HCT116 (cell line): ENCODE measurements around the gene OR2AT4. TPM values are rescaled to one million over a fixed set of nuclear protein-coding genes. Genes with fewer than 3 reads are reported as not detected.

Experiments
- ATAC-seq: fragments of 200-7000 bp; cut with Tn5 transposase; 2 replicates; pipeline ENCODE4 v1.9.1; 2020; ENCODE audit warnings: mild to moderate bottlenecking, moderate library complexity
- BruUV-seq: library from RNA; stranded (reverse); fragments of 400-500 nt; replicated peaks from 2 replicates; lab custom pipeline; 2021; lab: Mats Ljungman, UMichigan
- CTCF ChIA-PET: fragments of 300-600 bp; sonication (Branson Sonifier 250); formaldehyde crosslinking; loops from one replicate; lab custom pipeline; 2021; ENCODE audit warnings: antibody characterized with exemption; lab: Charles Lee
- POLR2A ChIA-PET: fragments of 300-600, 350-600 bp; sonication (Branson Sonifier 250); formaldehyde crosslinking; loops from one replicate; lab custom pipeline; 2021; ENCODE audit warnings: antibody characterized with exemption; lab: Charles Lee
- RAD21 ChIA-PET, 2 experiments: fragments of 300-600 bp; sonication (Branson Sonifier 250); formaldehyde crosslinking; loops; one replicate each; lab custom pipeline; 2023; ENCODE audit warnings: low total read pairs in 2 of 2; ENCODE audit not compliant: uncharacterized antibody in 2 of 2, unreplicated experiment in 2 of 2, low non-redundant PET in 1 of 2; lab: Charles Lee
- DNase-seq: peaks from one replicate; pipeline ENCODE4 v3.0.0-alpha.2; 2010; ENCODE audit warnings: low read depth, low spot score
- H2AFZ ChIP-seq: fragments of 200-600 bp; shearing (Covaris generic), sonication (generic); 2 replicates; pipeline ENCODE4 v1.6.1; 2017; ENCODE audit warnings: low read depth, mixed run types, mixed read lengths, antibody characterized with exemption, low read length; ENCODE audit not compliant: poor library complexity, severe bottlenecking
- H3K27ac ChIP-seq: 2 replicates; pipeline ENCODE4 v1.5.1; 2012; ENCODE audit warnings: low read depth, low read length
- H3K27me3 ChIP-seq: fragments of 200-600 bp; sonication (generic); 2 replicates; pipeline ENCODE4 v1.6.1; 2016; ENCODE audit warnings: mixed run types, low read length, mixed read lengths; ENCODE audit not compliant: insufficient read depth
- H3K36me3 ChIP-seq, 2 experiments: fragments of 200-500 bp in 1 of 2; fragments of 200-600 bp in 1 of 2; sonication (Bioruptor generic) in 1 of 2; sonication (generic) in 1 of 2; 2 replicates each; pipeline versions ENCODE4 v1.5.1 to v1.6.1; 2014 to 2016; ENCODE audit warnings: low read length in 2 of 2, inconsistent platforms in 1 of 2, mixed read lengths in 1 of 2, mixed run types in 1 of 2; ENCODE audit not compliant: insufficient read depth in 2 of 2, control insufficient read depth in 1 of 2
- H3K4me1 ChIP-seq, 2 experiments: fragments of 200-600 bp in 1 of 2; sonication (generic) in 1 of 2; 2 replicates each; pipeline versions ENCODE4 v1.5.1 to v1.6.1; 2012 to 2017; ENCODE audit warnings: low read length in 2 of 2, inconsistent platforms in 1 of 2, mild to moderate bottlenecking in 1 of 2, mixed read lengths in 1 of 2, mixed run types in 1 of 2, moderate library complexity in 1 of 2; ENCODE audit not compliant: insufficient read depth in 2 of 2, control insufficient read depth in 1 of 2
- H3K4me2 ChIP-seq: fragments of 200-600 bp; sonication (generic); 2 replicates; pipeline ENCODE4 v1.6.1; 2017; ENCODE audit warnings: mixed run types, low read length, mixed read lengths
- H3K4me3 ChIP-seq, 2 experiments: fragments of 200-600 bp in 1 of 2; sonication (generic) in 1 of 2; replicated peaks in 1 of 2; 2 replicates each; pipeline ENCODE4 v1.5.1; 2011 to 2016; ENCODE audit warnings: low read length in 2 of 2, control low read depth in 1 of 2, low read depth in 1 of 2, mild to moderate bottlenecking in 1 of 2, mixed read lengths in 1 of 2, mixed run types in 1 of 2
- H3K79me2 ChIP-seq: fragments of 200-600 bp; sonication (generic); 2 replicates; pipeline ENCODE4 v1.6.1; 2017; ENCODE audit warnings: mild to moderate bottlenecking, mixed run types, low read length, moderate library complexity, mixed read lengths; ENCODE audit not compliant: insufficient read depth
- H3K9ac ChIP-seq: fragments of 200-600 bp; sonication (generic); 2 replicates; pipeline ENCODE4 v1.6.1; 2016; ENCODE audit warnings: low read length, mixed read lengths
- H3K9me2 ChIP-seq: fragments of 200-600 bp; sonication (generic), shearing (Covaris generic); 2 replicates; pipeline ENCODE4 v1.6.1; 2017; ENCODE audit warnings: mixed run types, mild to moderate bottlenecking, moderate library complexity; ENCODE audit not compliant: insufficient read depth
- H3K9me3 ChIP-seq, 2 experiments: fragments of 200-500 bp in 1 of 2; fragments of 200-600 bp in 1 of 2; sonication (Bioruptor generic) in 1 of 2; sonication (generic) in 1 of 2; 2 replicates each; pipeline ENCODE4 v1.6.1; 2014 to 2017; ENCODE audit warnings: low read length in 2 of 2, mixed read lengths in 2 of 2, inconsistent platforms in 1 of 2, low read depth in 1 of 2, mild to moderate bottlenecking in 1 of 2, mixed run types in 1 of 2, moderate library complexity in 1 of 2; ENCODE audit not compliant: control insufficient read depth in 1 of 2, insufficient read depth in 1 of 2
- H4K20me1 ChIP-seq: fragments of 200-600 bp; sonication (generic), shearing (Covaris generic); 2 replicates; pipeline ENCODE4 v1.6.1; 2017; ENCODE audit warnings: mixed run types, mild to moderate bottlenecking, moderate library complexity; ENCODE audit not compliant: insufficient read depth
- CEBPB ChIP-seq: IDR thresholded peaks from 2 replicates; pipeline ENCODE4 v1.6.1; 2012; ENCODE audit warnings: low read depth
- ELF1 ChIP-seq: IDR thresholded peaks from 2 replicates; pipeline ENCODE4 v1.6.1; 2012; ENCODE audit warnings: low read depth, borderline replicate concordance
- EZH2phosphoT487 ChIP-seq: fragments of 200-600 bp; IDR thresholded peaks from 2 replicates; pipeline ENCODE4 v1.6.1; 2018; ENCODE audit warnings: antibody characterized with exemption, borderline replicate concordance
- POLR2A ChIP-seq: IDR thresholded peaks from 2 replicates; pipeline ENCODE4 v1.7.0; 2011; ENCODE audit warnings: borderline replicate concordance; ENCODE audit not compliant: insufficient read depth, insufficient read length; ENCODE audit errors: extremely low read depth
- POLR2AphosphoS5 ChIP-seq: IDR thresholded peaks from 2 replicates; pipeline ENCODE4 v1.6.1; 2011; ENCODE audit warnings: mild to moderate bottlenecking, low read depth, low read length, moderate library complexity
- RAD21 ChIP-seq: IDR thresholded peaks from 2 replicates; pipeline ENCODE4 v1.6.1; 2012; ENCODE audit warnings: low read depth, mild to moderate bottlenecking
- SIN3A ChIP-seq: IDR thresholded peaks from 2 replicates; pipeline ENCODE4 v1.6.1; 2012; ENCODE audit warnings: low read depth
- SRF ChIP-seq: IDR thresholded peaks from 2 replicates; pipeline ENCODE4 v1.6.1; 2012; ENCODE audit warnings: low read depth
- TCF7L2 ChIP-seq: IDR thresholded peaks from 2 replicates; pipeline ENCODE4 v1.7.0; 2011; ENCODE audit warnings: borderline replicate concordance, inconsistent platforms; ENCODE audit not compliant: insufficient read depth, insufficient read length; ENCODE audit errors: extremely low read depth
- YY1 ChIP-seq: IDR thresholded peaks from 2 replicates; pipeline ENCODE4 v1.6.1; 2011; ENCODE audit warnings: low read length, low read depth, moderate library complexity, mild to moderate bottlenecking; ENCODE audit not compliant: insufficient replicate concordance; ENCODE audit errors: extremely low read depth
- ZFX ChIP-seq: fragments of 450-650 bp; IDR thresholded peaks from 2 replicates; pipeline ENCODE4 v1.6.1; 2017
- ZNF274 ChIP-seq: fragments of 200-500 bp; sonication (Bioruptor generic); IDR thresholded peaks from 2 replicates; pipeline ENCODE4 v1.6.1; 2014; ENCODE audit warnings: mild to moderate bottlenecking, low read depth, low read length, inconsistent platforms
- intact Hi-C: fragments of 100-400 bp; cut with micrococcal nuclease; formaldehyde crosslinking; loops from 2 replicates; pipeline ENCODE4 v1.10.0; 2022
- total RNA-seq: library from RNA; stranded (reverse); gene quantifications from one replicate; pipeline ENCODE4 v1.2.1, GENCODE V29; 2021; ENCODE audit not compliant: unreplicated experiment
- TF ChIP-seq, protein P1 (sequence below), 3 experiments: fragments of 200-600 bp in 1 of 3; sonication (generic) in 1 of 3; IDR thresholded peaks in 2 of 3; conservative IDR thresholded peaks in 1 of 3; 2 replicates each; pipeline ENCODE4 v1.5.1; 2012 to 2017; ENCODE audit warnings: low read depth in 2 of 3, low read length in 2 of 3, antibody characterized with exemption in 1 of 3, borderline replicate concordance in 1 of 3, control low read depth in 1 of 3, mild to moderate bottlenecking in 1 of 3, mixed read lengths in 1 of 3, mixed run types in 1 of 3, moderate library complexity in 1 of 3; ENCODE audit not compliant: insufficient read depth in 1 of 3
- TF ChIP-seq, protein P2 (sequence below): IDR thresholded peaks from 2 replicates; pipeline ENCODE4 v1.6.1; 2012
- TF ChIP-seq, protein P3 (sequence below): IDR thresholded peaks from 2 replicates; pipeline ENCODE4 v1.6.1; 2012; ENCODE audit warnings: low read depth
- TF ChIP-seq, protein P4 (sequence below): IDR thresholded peaks from 2 replicates; pipeline ENCODE4 v1.6.1; 2012

The OR2AT4 gene
- total RNA-seq, 1 experiment from 2014 or later = not detected

DNA sequence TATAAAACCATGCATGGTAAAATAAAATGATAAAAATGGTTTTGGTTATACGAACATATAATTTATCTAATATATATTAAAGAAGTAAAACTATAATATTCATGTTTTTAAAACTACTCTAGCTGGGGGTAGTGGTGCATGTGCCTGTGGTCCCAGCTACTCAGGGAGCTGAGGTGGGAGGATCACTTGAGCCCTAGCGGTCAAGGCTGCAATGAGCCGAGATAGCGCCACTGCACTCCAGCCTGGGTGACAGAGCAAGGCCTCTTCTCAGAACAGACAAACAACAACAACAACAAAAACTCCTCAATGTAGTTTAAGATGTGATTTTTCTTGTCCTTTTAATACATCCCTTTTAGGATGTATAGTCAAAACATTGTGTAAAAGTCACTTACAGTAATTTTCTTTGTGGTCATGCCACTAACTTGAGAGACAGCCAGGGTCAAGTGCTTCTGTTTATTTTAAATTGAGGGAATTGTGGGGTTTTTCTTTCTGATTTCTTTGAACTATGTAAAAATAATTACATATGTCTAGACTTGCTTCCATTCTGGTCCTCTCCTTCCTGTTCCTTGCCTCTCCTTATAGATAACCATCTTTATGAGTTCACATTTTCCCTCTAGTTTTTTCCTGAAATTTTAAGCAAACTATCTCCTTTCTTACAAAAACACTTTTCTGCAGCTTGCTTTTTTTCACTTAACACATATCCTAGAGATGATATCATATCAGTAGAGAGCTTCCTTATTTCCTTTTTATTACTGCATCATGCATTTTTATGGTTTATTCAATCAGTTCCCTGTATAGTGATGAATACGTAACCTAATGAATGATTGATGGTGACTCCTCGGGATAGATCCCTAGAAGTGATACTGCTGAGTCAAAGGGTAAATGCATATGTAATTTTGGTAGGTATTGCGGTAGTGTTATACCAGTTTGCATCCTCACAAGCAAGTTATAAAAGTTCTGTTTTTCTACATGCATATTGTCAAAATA lies 9.1 kb downstream of the OR2AT4 start:
- Histone ChIP-seq H3K36me3 (no peaks in the 10 kb centered on the region), H3K4me2 (no peak overlapping the region), H2AFZ (no peak overlapping the region), H3K27ac (no peak overlapping the region), H3K9ac (no peak overlapping the region), H3K27me3 (no peaks in the 10 kb centered on the region), H3K9me2 (no peaks in the 10 kb centered on the region), H3K4me3 (no peak overlapping the region), H3K9me3 (peaks cover 0 to 5% of the 10 kb centered on the region in 2 experiments; a peak in 1 of 4 replicates), H4K20me1 (no peaks in the 10 kb centered on the region), H3K79me2 (no peaks in the 10 kb centered on the region), H3K4me1 (no peaks in the 10 kb centered on the region)
- ChIA-PET RAD21 (no interaction called here), CTCF (no interaction called here), POLR2A (no interaction called here)
- DNase-seq (no peak), ATAC-seq (no peak)
- TF ChIP-seq YY1 = no peak
- no peak for TF ChIP-seq SRF
- no peak for TF ChIP-seq EZH2phosphoT487
- no peak for TF ChIP-seq SIN3A
- no peak for TF ChIP-seq ZFX
- TF ChIP-seq, protein P1, sequence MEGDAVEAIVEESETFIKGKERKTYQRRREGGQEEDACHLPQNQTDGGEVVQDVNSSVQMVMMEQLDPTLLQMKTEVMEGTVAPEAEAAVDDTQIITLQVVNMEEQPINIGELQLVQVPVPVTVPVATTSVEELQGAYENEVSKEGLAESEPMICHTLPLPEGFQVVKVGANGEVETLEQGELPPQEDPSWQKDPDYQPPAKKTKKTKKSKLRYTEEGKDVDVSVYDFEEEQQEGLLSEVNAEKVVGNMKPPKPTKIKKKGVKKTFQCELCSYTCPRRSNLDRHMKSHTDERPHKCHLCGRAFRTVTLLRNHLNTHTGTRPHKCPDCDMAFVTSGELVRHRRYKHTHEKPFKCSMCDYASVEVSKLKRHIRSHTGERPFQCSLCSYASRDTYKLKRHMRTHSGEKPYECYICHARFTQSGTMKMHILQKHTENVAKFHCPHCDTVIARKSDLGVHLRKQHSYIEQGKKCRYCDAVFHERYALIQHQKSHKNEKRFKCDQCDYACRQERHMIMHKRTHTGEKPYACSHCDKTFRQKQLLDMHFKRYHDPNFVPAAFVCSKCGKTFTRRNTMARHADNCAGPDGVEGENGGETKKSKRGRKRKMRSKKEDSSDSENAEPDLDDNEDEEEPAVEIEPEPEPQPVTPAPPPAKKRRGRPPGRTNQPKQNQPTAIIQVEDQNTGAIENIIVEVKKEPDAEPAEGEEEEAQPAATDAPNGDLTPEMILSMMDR (IDR thresholded peaks at IDR 0.05 in 2 of 3, conservative IDR thresholded peaks at IDR 0.05 in 1 of 3; ENCODE audit: borderline replicate concordance in 1 of 3, insufficient read depth in 1 of 3, low read depth in 2 of 3, low read length in 2 of 3) = no peak
- TF ChIP-seq RAD21 = no peak
- TF ChIP-seq TCF7L2 = no peak
- TF ChIP-seq, protein P2, sequence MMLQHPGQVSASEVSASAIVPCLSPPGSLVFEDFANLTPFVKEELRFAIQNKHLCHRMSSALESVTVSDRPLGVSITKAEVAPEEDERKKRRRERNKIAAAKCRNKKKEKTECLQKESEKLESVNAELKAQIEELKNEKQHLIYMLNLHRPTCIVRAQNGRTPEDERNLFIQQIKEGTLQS = no peak
- TF ChIP-seq, protein P3, sequence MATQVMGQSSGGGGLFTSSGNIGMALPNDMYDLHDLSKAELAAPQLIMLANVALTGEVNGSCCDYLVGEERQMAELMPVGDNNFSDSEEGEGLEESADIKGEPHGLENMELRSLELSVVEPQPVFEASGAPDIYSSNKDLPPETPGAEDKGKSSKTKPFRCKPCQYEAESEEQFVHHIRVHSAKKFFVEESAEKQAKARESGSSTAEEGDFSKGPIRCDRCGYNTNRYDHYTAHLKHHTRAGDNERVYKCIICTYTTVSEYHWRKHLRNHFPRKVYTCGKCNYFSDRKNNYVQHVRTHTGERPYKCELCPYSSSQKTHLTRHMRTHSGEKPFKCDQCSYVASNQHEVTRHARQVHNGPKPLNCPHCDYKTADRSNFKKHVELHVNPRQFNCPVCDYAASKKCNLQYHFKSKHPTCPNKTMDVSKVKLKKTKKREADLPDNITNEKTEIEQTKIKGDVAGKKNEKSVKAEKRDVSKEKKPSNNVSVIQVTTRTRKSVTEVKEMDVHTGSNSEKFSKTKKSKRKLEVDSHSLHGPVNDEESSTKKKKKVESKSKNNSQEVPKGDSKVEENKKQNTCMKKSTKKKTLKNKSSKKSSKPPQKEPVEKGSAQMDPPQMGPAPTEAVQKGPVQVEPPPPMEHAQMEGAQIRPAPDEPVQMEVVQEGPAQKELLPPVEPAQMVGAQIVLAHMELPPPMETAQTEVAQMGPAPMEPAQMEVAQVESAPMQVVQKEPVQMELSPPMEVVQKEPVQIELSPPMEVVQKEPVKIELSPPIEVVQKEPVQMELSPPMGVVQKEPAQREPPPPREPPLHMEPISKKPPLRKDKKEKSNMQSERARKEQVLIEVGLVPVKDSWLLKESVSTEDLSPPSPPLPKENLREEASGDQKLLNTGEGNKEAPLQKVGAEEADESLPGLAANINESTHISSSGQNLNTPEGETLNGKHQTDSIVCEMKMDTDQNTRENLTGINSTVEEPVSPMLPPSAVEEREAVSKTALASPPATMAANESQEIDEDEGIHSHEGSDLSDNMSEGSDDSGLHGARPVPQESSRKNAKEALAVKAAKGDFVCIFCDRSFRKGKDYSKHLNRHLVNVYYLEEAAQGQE = no peak
- TF ChIP-seq POLR2AphosphoS5 = no peak
- TF ChIP-seq CEBPB = no peak
- TF ChIP-seq POLR2A = no peak
- TF ChIP-seq, protein P4, sequence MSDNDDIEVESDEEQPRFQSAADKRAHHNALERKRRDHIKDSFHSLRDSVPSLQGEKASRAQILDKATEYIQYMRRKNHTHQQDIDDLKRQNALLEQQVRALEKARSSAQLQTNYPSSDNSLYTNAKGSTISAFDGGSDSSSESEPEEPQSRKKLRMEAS = no peak
- no peak for TF ChIP-seq ELF1
- no peak for TF ChIP-seq ZNF274
- no TSS peak for BruUV-seq
- intact Hi-C loops = no loop called here
